HG02642 (cell line): ENCODE data around the gene PMFBP1.

Experiments used
- ATAC-seq: cut with Tn5 transposase; IDR thresholded peaks from one replicate; pipeline ENCODE4 v1.9.1; 2021; ENCODE audit warnings: mild to moderate bottlenecking; ENCODE audit not compliant: unreplicated experiment, poor library complexity

Gene PMFBP1

DNA sequence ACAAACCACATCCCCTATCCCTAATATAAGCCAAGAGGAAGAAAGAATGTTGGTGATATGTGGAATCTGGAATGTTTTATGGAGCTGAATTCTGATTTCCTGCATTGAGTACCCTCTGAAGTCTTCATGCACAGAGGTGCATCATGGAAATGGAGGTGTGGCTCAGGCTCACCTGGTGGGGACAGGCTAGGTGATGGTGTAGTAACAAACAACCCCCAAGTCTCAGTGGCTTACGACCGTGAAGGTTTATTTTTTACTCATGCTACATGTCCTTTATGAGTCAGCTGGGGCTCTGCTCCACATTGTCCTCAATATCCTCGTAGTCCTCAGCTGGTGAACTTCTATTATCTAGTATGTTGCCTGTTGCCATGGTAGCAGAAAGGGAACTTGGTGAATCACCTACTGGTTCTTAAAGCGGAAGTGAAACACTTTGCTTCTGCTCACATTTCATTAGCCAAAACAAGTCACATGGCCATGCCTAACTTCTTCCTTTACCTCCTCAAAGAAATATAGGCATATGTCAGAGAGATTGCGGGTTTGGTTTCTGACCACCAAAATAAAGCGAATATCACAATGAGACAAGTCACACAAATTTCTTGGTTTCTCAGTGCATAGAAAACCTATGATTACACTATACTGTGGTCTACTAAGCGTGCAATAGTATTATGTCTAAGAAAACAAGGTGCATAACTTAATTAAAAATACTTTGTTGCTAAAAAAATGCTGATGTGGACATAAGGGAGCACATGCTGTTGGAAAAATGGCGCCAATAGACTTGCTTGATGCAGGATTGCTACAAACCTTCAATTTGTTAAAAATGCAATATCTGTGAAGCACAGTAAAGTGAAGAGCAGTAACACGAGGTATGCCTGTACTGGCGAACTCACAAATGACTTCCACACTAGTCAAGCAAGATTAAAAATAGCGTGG lies at the start of gene PMFBP1:
Gene PMFBP1 (minus strand): TSS at position 51 of the 930 bp plus-strand sequence. CDS start 947 bp downstream, outside the sequence.
- peak; percentile 96 for ATAC-seq

- ATAC-seq, result no peak
Measured at GRCh38 chr16:72221630-72222024, 49.7 kb upstream of the PMFBP1 start.

- no peak for ATAC-seq
Measured at GRCh38 chr16:72220875-72221629, 49.1 kb upstream of the PMFBP1 start.

DNA sequence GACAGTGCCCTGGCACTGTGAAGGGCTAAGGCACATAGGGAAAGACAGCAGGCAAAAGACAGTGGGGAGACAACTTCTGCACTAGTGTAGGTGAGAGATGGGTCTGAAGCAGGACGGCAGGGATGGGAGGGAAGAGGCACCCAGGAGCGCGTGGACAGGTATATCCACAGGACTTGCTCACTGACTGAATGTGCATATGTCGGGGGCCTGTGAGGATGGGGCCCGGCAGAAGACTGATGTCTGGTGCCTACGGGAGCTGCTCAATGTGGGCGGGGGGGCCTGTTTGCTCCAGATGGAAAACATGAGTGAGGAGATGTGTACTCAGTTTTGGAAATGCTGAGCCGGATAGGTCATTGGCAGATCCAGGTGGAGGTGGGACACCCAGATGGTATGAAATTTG lies 47.3 kb upstream of the PMFBP1 start:
- no peak for ATAC-seq

DNA sequence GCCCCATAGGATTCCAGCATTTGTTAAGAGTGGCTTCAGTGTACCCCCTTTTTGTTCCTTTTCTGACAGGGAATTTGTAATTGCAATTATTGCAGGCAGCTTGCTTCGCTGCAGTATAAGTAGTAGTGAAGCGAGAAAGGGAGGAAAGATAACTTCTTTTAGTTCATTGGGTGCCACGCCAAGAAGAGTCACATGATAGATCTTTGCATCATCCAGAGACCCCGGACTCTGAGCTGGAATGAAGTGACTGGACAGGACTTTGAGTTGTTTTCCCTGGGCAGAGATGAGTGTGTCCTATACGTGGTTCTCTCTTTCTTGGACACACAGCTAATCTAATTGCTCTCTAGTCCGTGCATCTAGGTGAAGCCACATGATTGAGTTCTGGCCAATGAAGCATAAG lies 44.8 kb upstream of the PMFBP1 start:
- no peak for ATAC-seq

DNA sequence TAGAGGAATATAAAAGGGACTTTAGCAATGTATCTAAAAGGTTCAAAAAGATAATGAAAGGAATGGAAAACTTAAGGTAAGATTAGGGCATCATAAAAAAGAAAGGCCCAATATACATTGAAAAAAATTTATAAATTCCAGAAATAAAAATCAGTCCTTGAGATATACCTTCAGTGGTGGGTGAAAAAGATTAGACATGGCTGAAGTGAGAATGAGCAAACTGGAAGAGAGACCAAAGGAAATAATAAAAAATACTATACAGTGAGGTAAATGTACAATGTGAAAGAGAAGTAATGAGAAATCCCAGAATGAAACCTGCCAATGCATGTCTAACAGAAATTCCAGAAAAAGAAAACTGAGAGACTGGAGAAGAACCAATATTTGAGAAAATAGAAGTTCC lies 42.9 kb upstream of the PMFBP1 start:
- no peak for ATAC-seq

- no peak for ATAC-seq
Measured at GRCh38 chr16:72211110-72211509, 39.2 kb upstream of the PMFBP1 start.

- ATAC-seq, result no peak
Measured at GRCh38 chr16:72210555-72210954, 38.6 kb upstream of the PMFBP1 start.

DNA sequence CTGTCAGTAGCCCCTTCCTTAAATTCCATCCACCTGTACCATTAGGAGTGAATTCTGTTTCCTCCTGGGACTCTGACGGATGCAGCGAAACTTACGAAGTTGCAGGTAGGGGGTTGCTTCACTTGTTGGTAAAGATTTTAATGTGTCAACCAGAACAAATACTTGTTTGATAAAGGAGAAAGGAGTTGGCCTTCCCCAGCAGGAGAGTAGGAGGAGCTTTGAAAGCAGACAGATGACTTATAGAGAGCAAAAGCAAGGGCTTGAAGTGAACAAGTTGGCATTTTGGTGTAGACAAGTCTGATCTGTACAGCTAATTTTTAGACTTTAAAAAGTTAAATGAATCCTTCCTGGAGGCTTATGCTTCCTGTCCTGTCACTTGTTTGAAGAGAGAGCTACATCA lies 38.1 kb upstream of the PMFBP1 start:
- no peak for ATAC-seq

- no peak for ATAC-seq
Measured at GRCh38 chr16:72206299-72206698, 34.3 kb upstream of the PMFBP1 start.

DNA sequence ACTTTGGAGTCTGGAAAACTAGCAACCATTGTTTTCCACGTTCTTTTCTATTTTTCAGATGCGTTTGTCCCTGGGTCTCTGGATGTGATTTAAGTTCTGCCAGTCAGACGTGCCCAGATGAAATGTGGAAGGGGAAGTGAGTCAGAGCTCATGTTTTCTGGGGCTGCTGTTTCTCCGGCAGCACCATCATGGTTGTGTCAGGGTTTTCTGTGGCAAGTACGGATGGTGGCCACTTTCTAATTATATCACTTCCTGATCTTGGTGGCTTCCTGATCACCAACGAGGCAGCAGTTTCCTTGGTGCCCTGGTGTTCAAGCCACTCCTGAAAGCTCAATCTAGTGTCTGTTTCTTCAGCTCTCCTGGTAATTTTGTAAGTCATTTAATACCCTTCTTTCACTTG lies 31.4 kb upstream of the PMFBP1 start:
- peak; percentile 71 for ATAC-seq

- no peak for ATAC-seq
Measured at GRCh38 chr16:72202014-72202413, 30.1 kb upstream of the PMFBP1 start.

GRCh38 chr16:72201387-72201786 lies 29.4 kb upstream of the PMFBP1 start:
- no peak for ATAC-seq

GRCh38 chr16:72199761-72200337 lies 27.9 kb upstream of the PMFBP1 start:
- ATAC-seq, result no peak

DNA sequence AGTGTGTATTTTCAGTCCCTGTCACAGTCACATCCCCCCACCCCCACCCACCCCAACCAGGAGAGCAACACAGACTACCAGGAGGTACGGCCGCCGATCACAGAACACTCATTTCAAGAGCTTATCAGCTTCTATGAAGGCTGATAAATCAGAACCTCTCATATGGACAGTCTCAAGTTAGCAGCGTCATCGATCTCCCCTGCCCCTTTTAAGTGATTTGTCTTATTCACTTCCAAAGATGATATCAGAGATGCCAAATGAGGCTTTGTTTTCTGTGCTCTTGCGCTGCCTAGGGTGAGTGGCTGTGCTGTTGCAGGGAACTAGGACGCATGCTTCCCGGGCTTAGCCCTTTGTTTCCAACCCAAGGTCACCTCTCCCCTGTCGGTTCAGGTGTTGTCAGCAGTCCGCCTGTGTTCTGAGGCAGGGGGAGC lies 26.8 kb upstream of the PMFBP1 start:
- no peak for ATAC-seq

DNA sequence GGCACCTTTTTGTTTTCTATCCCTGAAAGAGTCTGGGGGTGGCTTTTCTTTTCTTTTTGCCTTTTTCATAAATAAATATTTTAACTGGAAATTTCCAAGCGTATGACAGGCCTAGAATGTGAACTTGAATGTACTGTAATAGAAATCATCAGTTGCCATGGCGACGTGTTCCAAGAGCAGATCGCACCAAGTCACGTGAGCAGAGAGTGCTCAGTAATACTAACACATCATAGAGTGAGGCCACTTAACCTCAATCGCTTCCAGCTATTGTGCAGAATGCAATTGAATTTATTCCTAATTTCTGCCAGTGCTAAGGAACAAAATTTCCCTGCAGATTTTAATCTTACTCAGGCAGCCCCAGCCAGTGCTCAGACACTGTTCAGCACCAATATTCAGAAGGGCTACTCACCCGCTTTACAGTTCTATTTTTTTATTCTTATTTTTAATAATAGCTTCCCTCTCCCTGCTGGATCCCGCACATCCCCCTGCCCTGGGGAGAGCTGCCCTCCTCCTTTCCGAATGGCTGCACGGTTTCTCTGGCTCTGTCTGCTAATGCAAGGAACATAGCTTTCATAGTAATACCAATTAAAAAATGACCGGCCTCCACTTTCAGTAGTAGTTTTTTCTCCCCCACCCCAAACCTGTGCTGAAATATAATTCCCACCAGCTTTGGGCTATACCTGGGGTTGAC lies 26.2 kb upstream of the PMFBP1 start:
- ATAC-seq, result no peak

GRCh38 chr16:72197545-72197944 lies 25.6 kb upstream of the PMFBP1 start:
- ATAC-seq, result no peak

- ATAC-seq, result no peak
Measured at GRCh38 chr16:72195609-72196008, 23.7 kb upstream of the PMFBP1 start.

GRCh38 chr16:72191551-72191950 lies 19.6 kb upstream of the PMFBP1 start:
- no peak for ATAC-seq

DNA sequence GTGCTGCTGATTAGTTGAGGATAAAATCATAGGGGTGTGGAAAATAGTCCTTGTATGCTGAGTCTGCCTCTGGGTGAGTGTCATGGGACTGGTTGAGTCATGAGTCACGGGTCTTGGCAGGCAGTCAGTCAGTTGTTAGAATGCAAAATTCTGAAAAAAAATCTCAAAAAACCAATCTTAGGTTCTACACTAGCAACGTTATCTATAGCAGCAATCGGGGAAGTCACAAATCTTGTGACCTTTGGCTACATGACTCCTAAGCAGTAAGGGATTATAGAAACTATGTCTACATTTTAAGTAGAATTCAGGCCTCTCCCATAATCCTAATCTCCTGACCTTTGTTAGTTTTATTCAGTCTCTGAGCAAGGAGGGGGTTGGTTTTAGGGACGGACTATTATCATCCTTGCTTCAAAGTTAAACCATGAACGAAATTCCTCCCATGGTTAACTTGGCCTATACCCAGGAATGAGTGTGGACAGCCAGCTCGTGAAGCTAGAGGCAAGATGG lies 18.0 kb upstream of the PMFBP1 start:
- ATAC-seq, result no peak
